Fibroblast of lung (primary cell): ENCODE results near the gene ALDH8A1. TPM values are rescaled to one million over a fixed set of nuclear protein-coding genes. Genes with fewer than 3 reads are reported as not detected.

ENCODE experiments used
- DNase-seq, 2 donors: peaks; one replicate each; pipeline versions ENCODE4 v3.0.0 to v3.0.0-alpha.2; 2010; ENCODE audit warnings: low read depth in 2 of 2
- H2AFZ ChIP-seq: 2 replicates; pipeline ENCODE4 v1.5.1; 2012; ENCODE audit warnings: low read length, control low read depth, inconsistent platforms
- H3K27ac ChIP-seq: 2 replicates; pipeline ENCODE4 v1.5.1; 2011; ENCODE audit warnings: low read length, control low read depth; ENCODE audit not compliant: insufficient read depth
- H3K27me3 ChIP-seq: 2 replicates; pipeline ENCODE4 v1.5.1; 2011; ENCODE audit warnings: mild to moderate bottlenecking, low read length; ENCODE audit not compliant: control insufficient read depth, insufficient read depth
- H3K36me3 ChIP-seq: 2 replicates; pipeline ENCODE4 v1.5.1; 2011; ENCODE audit warnings: low read length; ENCODE audit not compliant: control insufficient read depth, insufficient read depth
- H3K4me1 ChIP-seq: 2 replicates; pipeline ENCODE4 v1.5.1; 2011; ENCODE audit warnings: low read length; ENCODE audit not compliant: control insufficient read depth, insufficient read depth; ENCODE audit errors: extremely low read depth
- H3K4me2 ChIP-seq: 2 replicates; pipeline ENCODE4 v1.5.1; 2011; ENCODE audit warnings: low read length, control low read depth; ENCODE audit not compliant: insufficient read depth; ENCODE audit errors: extremely low read depth
- H3K4me3 ChIP-seq, 4 experiments: fragments of 200-600 bp in 1 of 4; sonication (generic) in 1 of 4; replicated peaks in 1 of 4; 2 replicates each; pipeline ENCODE4 v1.5.1; 2011 to 2016; ENCODE audit warnings: low read length in 4 of 4, low read depth in 3 of 4, mild to moderate bottlenecking in 3 of 4, control low read depth in 2 of 4, inconsistent platforms in 1 of 4, mixed read lengths in 1 of 4; ENCODE audit not compliant: insufficient read depth in 1 of 4; ENCODE audit errors: control extremely low read depth in 1 of 4
- H3K79me2 ChIP-seq: 2 replicates; pipeline ENCODE4 v1.5.1; 2012; ENCODE audit warnings: mild to moderate bottlenecking, low read length, inconsistent platforms; ENCODE audit not compliant: control insufficient read depth, insufficient read depth
- H3K9ac ChIP-seq: 2 replicates; pipeline ENCODE4 v1.5.1; 2011; ENCODE audit warnings: mild to moderate bottlenecking, low read length, control low read depth; ENCODE audit not compliant: insufficient read depth
- H3K9me3 ChIP-seq: 2 replicates; pipeline ENCODE4 v1.5.1; 2012; ENCODE audit warnings: low read depth, low read length; ENCODE audit not compliant: control insufficient read depth, insufficient read depth
- H4K20me1 ChIP-seq: 2 replicates; pipeline ENCODE4 v1.5.1; 2011; ENCODE audit warnings: low read length; ENCODE audit not compliant: control insufficient read depth, insufficient read depth; ENCODE audit errors: extremely low read depth
- CTCF ChIP-seq, 2 donors: IDR thresholded peaks in 1 of 2; conservative IDR thresholded peaks in 1 of 2; 1 replicate in 1 of 2; 2 replicates in 1 of 2; pipeline ENCODE4 v1.5.1; 2011 to 2012; ENCODE audit warnings: low read length in 2 of 2, control low read depth in 1 of 2, inconsistent platforms in 1 of 2, low read depth in 1 of 2, mild to moderate bottlenecking in 1 of 2
- EZH2 ChIP-seq: IDR thresholded peaks from 2 replicates; pipeline ENCODE4 v1.5.1; 2012; ENCODE audit warnings: low read length, control low read depth, mild to moderate bottlenecking; ENCODE audit errors: missing control alignments
- polyA plus RNA-seq, 2 donors: library from polyadenylated mRNA; depleted of rRNA in 1 of 2; stranded (reverse) in 1 of 2; unstranded in 1 of 2; fragments of >200 nt; gene quantifications; 2 replicates each; pipeline ENCODE4 v1.2.1, GENCODE V29; 2011 to 2012; ENCODE audit warnings: missing spikeins in 1 of 2
- total RNA-seq: library from RNA; depleted of rRNA; stranded (reverse); fragments of >200 nt; gene quantifications from 2 replicates; pipeline ENCODE4 v1.2.1, GENCODE V29; 2014

ALDH8A1 gene
- total and polyA plus RNA-seq, 2 donors (not counting 1 experiment from before 2014, with no cell fraction given), result 0.11 to 0.50 TPM

GRCh38 chr6:134956676-134957075, 6.8 kb upstream of the ALDH8A1 start:
- peak in 1 of 2 donors; percentile 13 for DNase-seq
- Histone ChIP-seq H3K79me2 (no peaks in the 10 kb centered on the region), H3K36me3 (no peaks in the 10 kb centered on the region), H3K4me1 (no peaks in the 10 kb centered on the region), H3K4me2 (no peak overlapping the region), H3K27ac (no peak overlapping the region), H3K9me3 (no peaks in the 10 kb centered on the region), H2AFZ (no peak overlapping the region), H4K20me1 (no peaks in the 10 kb centered on the region), H3K4me3 (no peak overlapping the region), H3K27me3 (no peaks in the 10 kb centered on the region), H3K9ac (no peak overlapping the region)
- TF ChIP-seq CTCF (conservative IDR thresholded peaks at IDR 0.05 in 1 of 2, IDR thresholded peaks at IDR 0.05 in 1 of 2; ENCODE audit: low read depth in 1 of 2, low read length in 2 of 2), result no peak
- TF ChIP-seq EZH2, result no peak

- Histone ChIP-seq H3K4me3 (no peak overlapping the region), H3K36me3 (no peaks in the 10 kb centered on the region), H3K4me1 (no peaks in the 10 kb centered on the region), H3K79me2 (no peaks in the 10 kb centered on the region), H3K4me2 (no peak overlapping the region), H3K9me3 (no peaks in the 10 kb centered on the region), H3K9ac (no peak overlapping the region), H3K27me3 (no peaks in the 10 kb centered on the region), H2AFZ (no peak overlapping the region), H3K27ac (no peak overlapping the region), H4K20me1 (no peaks in the 10 kb centered on the region)
- no peak for DNase-seq
- TF ChIP-seq EZH2 (no peak), CTCF (conservative IDR thresholded peaks at IDR 0.05 in 1 of 2, IDR thresholded peaks at IDR 0.05 in 1 of 2; ENCODE audit: low read depth in 1 of 2, low read length in 2 of 2) (no peak)
These were observed 6.1 kb upstream of the ALDH8A1 start for GRCh38 chr6:134956032-134956431.

- Histone ChIP-seq H3K27me3 (no peaks in the 10 kb centered on the region), H4K20me1 (no peaks in the 10 kb centered on the region), H3K36me3 (no peaks in the 10 kb centered on the region), H3K9me3 (no peaks in the 10 kb centered on the region), H3K79me2 (no peaks in the 10 kb centered on the region), H3K4me2 (no peak overlapping the region), H2AFZ (no peak overlapping the region), H3K4me3 (no peak overlapping the region), H3K27ac (no peak overlapping the region), H3K9ac (no peak overlapping the region), H3K4me1 (no peaks in the 10 kb centered on the region)
- DNase-seq, result no peak
- TF ChIP-seq EZH2 (no peak), CTCF (conservative IDR thresholded peaks at IDR 0.05 in 1 of 2, IDR thresholded peaks at IDR 0.05 in 1 of 2; ENCODE audit: low read depth in 1 of 2, low read length in 2 of 2) (no peak)
These were observed 4.5 kb upstream of the ALDH8A1 start for GRCh38 chr6:134954272-134955000.
